WTC11 (cell line): Measurements from ENCODE around the gene LDB2.

ENCODE experiments used
- CTCF ChIP-seq: fragments of 200-600 bp; IDR thresholded peaks from 2 replicates; pipeline ENCODE4 v1.8.0; 2022; ENCODE audit warnings: antibody characterized with exemption
- TF ChIP-seq, protein P1 (sequence below): sonication (generic); formaldehyde crosslinking; conservative IDR thresholded peaks from 2 replicates; pipeline ENCODE4 v1.8.1; 2023; ENCODE audit warnings: mild to moderate bottlenecking, low read depth, missing genetic modification reagents, moderate library complexity
- TF ChIP-seq, protein P2 (sequence below): sonication (generic); formaldehyde crosslinking; IDR thresholded peaks from 2 replicates; pipeline ENCODE4 v1.8.1; 2023; ENCODE audit warnings: mild to moderate bottlenecking, missing genetic modification reagents, moderate library complexity

DNA sequence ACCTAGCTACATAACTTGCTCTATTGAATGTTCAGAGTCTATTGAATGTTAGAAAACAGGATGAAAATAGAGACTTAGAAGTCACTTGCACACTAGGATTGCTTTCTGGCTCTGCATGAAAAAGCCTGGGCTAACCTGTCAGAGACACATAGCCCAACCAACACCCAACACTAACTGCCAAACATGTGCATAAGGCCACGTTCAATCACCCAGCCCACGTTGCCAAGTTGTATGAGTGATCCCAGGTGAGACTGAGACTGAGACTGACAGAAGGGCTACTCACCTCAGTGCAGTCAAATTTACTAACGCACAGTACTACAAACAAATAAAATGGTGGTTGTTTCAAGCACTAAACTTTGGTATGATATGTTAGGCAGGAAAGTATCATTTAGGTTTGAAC, 61.0 kb downstream of the LDB2 start:
- TF ChIP-seq, protein P1, sequence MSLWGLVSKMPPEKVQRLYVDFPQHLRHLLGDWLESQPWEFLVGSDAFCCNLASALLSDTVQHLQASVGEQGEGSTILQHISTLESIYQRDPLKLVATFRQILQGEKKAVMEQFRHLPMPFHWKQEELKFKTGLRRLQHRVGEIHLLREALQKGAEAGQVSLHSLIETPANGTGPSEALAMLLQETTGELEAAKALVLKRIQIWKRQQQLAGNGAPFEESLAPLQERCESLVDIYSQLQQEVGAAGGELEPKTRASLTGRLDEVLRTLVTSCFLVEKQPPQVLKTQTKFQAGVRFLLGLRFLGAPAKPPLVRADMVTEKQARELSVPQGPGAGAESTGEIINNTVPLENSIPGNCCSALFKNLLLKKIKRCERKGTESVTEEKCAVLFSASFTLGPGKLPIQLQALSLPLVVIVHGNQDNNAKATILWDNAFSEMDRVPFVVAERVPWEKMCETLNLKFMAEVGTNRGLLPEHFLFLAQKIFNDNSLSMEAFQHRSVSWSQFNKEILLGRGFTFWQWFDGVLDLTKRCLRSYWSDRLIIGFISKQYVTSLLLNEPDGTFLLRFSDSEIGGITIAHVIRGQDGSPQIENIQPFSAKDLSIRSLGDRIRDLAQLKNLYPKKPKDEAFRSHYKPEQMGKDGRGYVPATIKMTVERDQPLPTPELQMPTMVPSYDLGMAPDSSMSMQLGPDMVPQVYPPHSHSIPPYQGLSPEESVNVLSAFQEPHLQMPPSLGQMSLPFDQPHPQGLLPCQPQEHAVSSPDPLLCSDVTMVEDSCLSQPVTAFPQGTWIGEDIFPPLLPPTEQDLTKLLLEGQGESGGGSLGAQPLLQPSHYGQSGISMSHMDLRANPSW (CRISPR knock-in tag) = no peak
- TF ChIP-seq, protein P2, sequence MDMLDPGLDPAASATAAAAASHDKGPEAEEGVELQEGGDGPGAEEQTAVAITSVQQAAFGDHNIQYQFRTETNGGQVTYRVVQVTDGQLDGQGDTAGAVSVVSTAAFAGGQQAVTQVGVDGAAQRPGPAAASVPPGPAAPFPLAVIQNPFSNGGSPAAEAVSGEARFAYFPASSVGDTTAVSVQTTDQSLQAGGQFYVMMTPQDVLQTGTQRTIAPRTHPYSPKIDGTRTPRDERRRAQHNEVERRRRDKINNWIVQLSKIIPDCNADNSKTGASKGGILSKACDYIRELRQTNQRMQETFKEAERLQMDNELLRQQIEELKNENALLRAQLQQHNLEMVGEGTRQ (CRISPR knock-in tag) = no peak
- no peak for TF ChIP-seq CTCF
